Memory B cell (primary cell): ENCODE results near the gene VSNL1.

Experiments used
- ATAC-seq: fragments of 150-1000 bp; cut with Tn5 transposase; 2 replicates; pipeline ENCODE4 v1.10.0; 2021; ENCODE audit warnings: low read depth, mild to moderate bottlenecking, moderate library complexity
- DNase-seq, 2 donors: peaks; one replicate each; pipeline ENCODE4 v3.0.0; 2022; ENCODE audit warnings: low spot score in 2 of 2
- H3K27ac Mint-ChIP-seq: one replicate; pipeline ENCODE4 v1.8.0; 2022; ENCODE audit warnings: mild to moderate bottlenecking, moderate library complexity, mixed read lengths
- H3K27me3 Mint-ChIP-seq: one replicate; pipeline ENCODE4 v1.8.0; 2022; ENCODE audit warnings: mixed read lengths
- H3K36me3 Mint-ChIP-seq: one replicate; pipeline ENCODE4 v1.8.0; 2022; ENCODE audit warnings: mild to moderate bottlenecking, mixed read lengths
- H3K4me1 Mint-ChIP-seq: one replicate; pipeline ENCODE4 v1.8.0; 2022; ENCODE audit warnings: mixed read lengths
- H3K4me3 Mint-ChIP-seq: one replicate; pipeline ENCODE4 v1.8.0; 2022; ENCODE audit warnings: mild to moderate bottlenecking, moderate library complexity, mixed read lengths
- H3K9me3 Mint-ChIP-seq: one replicate; pipeline ENCODE4 v1.8.0; 2022; ENCODE audit warnings: mixed read lengths

The VSNL1 gene

GRCh38 chr2:17644997-17645720, 104.7 kb downstream of the VSNL1 start:
- Mint-ChIP-seq H3K27ac (no peak overlapping the region), H3K4me3 (no peak overlapping the region), H3K9me3 (no peaks in the 10 kb centered on the region), H3K4me1 (peaks cover 6% of the 10 kb centered on the region), H3K27me3 (no peaks in the 10 kb centered on the region), H3K36me3 (peaks cover 3% of the 10 kb centered on the region)
- DNase-seq (no peak), ATAC-seq (no peak)

- Mint-ChIP-seq H3K4me3 (no peak overlapping the region), H3K9me3 (no peaks in the 10 kb centered on the region), H3K36me3 (peaks cover 3% of the 10 kb centered on the region), H3K4me1 (peaks cover 9% of the 10 kb centered on the region), H3K27ac (no peak overlapping the region), H3K27me3 (no peaks in the 10 kb centered on the region)
- DNase-seq (peak; percentile 33 to 37), ATAC-seq (peak; percentile 71)
These were observed 105.6 kb downstream of the VSNL1 start for GRCh38 chr2:17646081-17646554.

- ATAC-seq (no peak), DNase-seq (no peak)
- Mint-ChIP-seq H3K36me3 (peaks cover 3% of the 10 kb centered on the region), H3K27ac (no peak overlapping the region), H3K4me1 (peaks cover 10% of the 10 kb centered on the region), H3K4me3 (no peak overlapping the region), H3K9me3 (no peaks in the 10 kb centered on the region), H3K27me3 (no peaks in the 10 kb centered on the region)
These were observed 106.6 kb downstream of the VSNL1 start for GRCh38 chr2:17646838-17647701.

GRCh38 chr2:17648581-17648980, 108.1 kb downstream of the VSNL1 start:
- Mint-ChIP-seq H3K4me1 (peaks cover 10% of the 10 kb centered on the region), H3K4me3 (no peak overlapping the region), H3K36me3 (no peaks in the 10 kb centered on the region), H3K27me3 (no peaks in the 10 kb centered on the region), H3K27ac (peak overlapping the region; percentile 70), H3K9me3 (no peaks in the 10 kb centered on the region)
- no peak for ATAC-seq
- no peak for DNase-seq

- no peak overlapping the region for H3K4me3 Mint-ChIP-seq
- H3K27ac Mint-ChIP-seq = peak overlapping the region; percentile 70
- H3K27me3 Mint-ChIP-seq = no peaks in the 10 kb centered on the region
- H3K4me1 Mint-ChIP-seq = peaks cover 10% of the 10 kb centered on the region
- DNase-seq (no peak), ATAC-seq (no peak)
- H3K36me3 Mint-ChIP-seq = no peaks in the 10 kb centered on the region
- H3K9me3 Mint-ChIP-seq = no peaks in the 10 kb centered on the region
These were observed 108.5 kb downstream of the VSNL1 start for GRCh38 chr2:17649026-17649425.

GRCh38 chr2:17652681-17653394, 112.3 kb downstream of the VSNL1 start:
- peaks cover 7% of the 10 kb centered on the region for H3K4me1 Mint-ChIP-seq
- ATAC-seq (no peak), DNase-seq (no peak)
- no peaks in the 10 kb centered on the region for H3K27me3 Mint-ChIP-seq
- H3K9me3 Mint-ChIP-seq = no peaks in the 10 kb centered on the region
- H3K36me3 Mint-ChIP-seq = peaks cover 4% of the 10 kb centered on the region
- peak overlapping the region; percentile 81 for H3K27ac Mint-ChIP-seq
- no peak overlapping the region for H3K4me3 Mint-ChIP-seq

GRCh38 chr2:17657759-17658158, 117.3 kb downstream of the VSNL1 start:
- H3K27ac Mint-ChIP-seq = no peak overlapping the region
- H3K27me3 Mint-ChIP-seq = no peaks in the 10 kb centered on the region
- no peaks in the 10 kb centered on the region for H3K4me1 Mint-ChIP-seq
- no peak for ATAC-seq
- H3K4me3 Mint-ChIP-seq = no peak overlapping the region
- peaks cover 10% of the 10 kb centered on the region for H3K36me3 Mint-ChIP-seq
- no peak for DNase-seq
- no peaks in the 10 kb centered on the region for H3K9me3 Mint-ChIP-seq

GRCh38 chr2:17658251-17658843, 117.9 kb downstream of the VSNL1 start:
- no peak overlapping the region for H3K27ac Mint-ChIP-seq
- DNase-seq = no peak
- peaks cover 13% of the 10 kb centered on the region for H3K36me3 Mint-ChIP-seq
- no peaks in the 10 kb centered on the region for H3K9me3 Mint-ChIP-seq
- ATAC-seq = no peak
- H3K4me3 Mint-ChIP-seq = no peak overlapping the region
- H3K27me3 Mint-ChIP-seq = no peaks in the 10 kb centered on the region
- H3K4me1 Mint-ChIP-seq = no peaks in the 10 kb centered on the region

- no peaks in the 10 kb centered on the region for H3K9me3 Mint-ChIP-seq
- no peaks in the 10 kb centered on the region for H3K27me3 Mint-ChIP-seq
- ATAC-seq = no peak
- no peak for DNase-seq
- no peaks in the 10 kb centered on the region for H3K4me1 Mint-ChIP-seq
- peaks cover 18% of the 10 kb centered on the region for H3K36me3 Mint-ChIP-seq
- no peak overlapping the region for H3K4me3 Mint-ChIP-seq
- H3K27ac Mint-ChIP-seq = no peak overlapping the region
These were observed 119.7 kb downstream of the VSNL1 start for GRCh38 chr2:17660219-17660618.

- H3K9me3 Mint-ChIP-seq = no peaks in the 10 kb centered on the region
- ATAC-seq = no peak
- no peaks in the 10 kb centered on the region for H3K4me1 Mint-ChIP-seq
These were observed 121.0 kb downstream of the VSNL1 start for GRCh38 chr2:17661460-17661859.

GRCh38 chr2:17662723-17663122, 122.2 kb downstream of the VSNL1 start:
- Mint-ChIP-seq H3K36me3 (peaks cover 16% of the 10 kb centered on the region), H3K4me1 (no peaks in the 10 kb centered on the region), H3K27ac (no peak overlapping the region), H3K4me3 (no peak overlapping the region), H3K27me3 (no peaks in the 10 kb centered on the region), H3K9me3 (no peaks in the 10 kb centered on the region)
- ATAC-seq (no peak), DNase-seq (no peak)

More at GRCh38 chr2:17661460-17661859, 121.0 kb downstream of the VSNL1 start:
- DNase-seq = no peak
- Mint-ChIP-seq H3K36me3 (peaks cover 20% of the 10 kb centered on the region), H3K27ac (no peak overlapping the region), H3K4me3 (no peak overlapping the region), H3K27me3 (no peaks in the 10 kb centered on the region)

- no peak overlapping the region for H3K27ac Mint-ChIP-seq
- H3K4me1 Mint-ChIP-seq = peaks cover 6% of the 10 kb centered on the region
- no peak for ATAC-seq
- H3K4me3 Mint-ChIP-seq = no peak overlapping the region
- no peak for DNase-seq
- no peaks in the 10 kb centered on the region for H3K9me3 Mint-ChIP-seq
- peaks cover 31% of the 10 kb centered on the region for H3K36me3 Mint-ChIP-seq
- H3K27me3 Mint-ChIP-seq = no peaks in the 10 kb centered on the region
These were observed 124.0 kb downstream of the VSNL1 start for GRCh38 chr2:17664534-17664933.

GRCh38 chr2:17667898-17668297, 127.4 kb downstream of the VSNL1 start:
- Mint-ChIP-seq H3K9me3 (no peaks in the 10 kb centered on the region), H3K4me1 (peaks cover 10% of the 10 kb centered on the region), H3K4me3 (no peak overlapping the region), H3K27me3 (no peaks in the 10 kb centered on the region), H3K36me3 (peaks cover 31% of the 10 kb centered on the region), H3K27ac (no peak overlapping the region)
- ATAC-seq (no peak), DNase-seq (no peak)
